K562 (cell line): ENCODE results near the gene PDIA5. TPM values are rescaled to one million over a fixed set of nuclear protein-coding genes. Genes with fewer than 3 reads are reported as not detected.
"Not testable (repeated sequence)": the region's sequence is repeated elsewhere in the genome, so short reads cannot be mapped to it uniquely, and the experiment has no call there.

Experiments used
- ATAC-seq: fragments of 200-7000 bp; cut with Tn5 transposase; 3 replicates; pipeline ENCODE4 v1.9.1; 2020; ENCODE audit warnings: moderate library complexity
- BruUV-seq: library from RNA; stranded (reverse); fragments of 400-500 nt; replicated peaks from 2 replicates; lab custom pipeline; 2021; lab: Mats Ljungman, UMichigan
- CTCF ChIA-PET: fragments of 300-600 bp; formaldehyde crosslinking; extraction: SDS; loops from one replicate; lab custom pipeline; 2021; ENCODE audit warnings: low intra/inter-chr PET ratio; lab: Yijun Ruan, JAX
- POLR2A ChIA-PET: fragments of 300-600, 350-650 bp; sonication (Branson Sonifier 250); formaldehyde crosslinking; extraction: SDS; loops from one replicate; lab custom pipeline; 2021; ENCODE audit warnings: antibody characterized with exemption, inconsistent platforms; lab: Yijun Ruan, JAX
- DNase-seq, 4 experiments: peaks; one replicate each; pipeline versions ENCODE4 v3.0.0 to v3.0.0-alpha.2; 2011 to 2018; ENCODE audit warnings: low spot score in 3 of 4, mixed read lengths in 3 of 4; ENCODE audit errors: extremely low read depth in 1 of 4
- FAIRE-seq: peaks from 2 replicates; lab custom pipeline; 2011; peaks lifted over from hg19 to GRCh38; lab: Jason Lieb, UNC
- H2AFZ ChIP-seq: 2 replicates; pipeline ENCODE4 v1.6.0; 2011; ENCODE audit warnings: low read depth, low read length, control low read depth, inconsistent platforms
- H3K27ac ChIP-seq: fragments of 200-600 bp; 3 replicates; pipeline ENCODE4 v1.8.0; 2011; ENCODE audit warnings: low read depth, mild to moderate bottlenecking, control low read depth, inconsistent platforms, low read length, moderate library complexity, mixed read lengths; ENCODE audit errors: extremely low read depth
- H3K27me3 ChIP-seq, 2 experiments: fragments of 300-600 bp in 1 of 2; 2 replicates in 1 of 2; 3 replicates in 1 of 2; pipeline versions ENCODE4 v1.6.0 to v1.8.0; 2011; ENCODE audit warnings: inconsistent platforms in 2 of 2, low read length in 2 of 2, mild to moderate bottlenecking in 1 of 2, mixed read lengths in 1 of 2, moderate library complexity in 1 of 2; ENCODE audit not compliant: control insufficient read depth in 2 of 2, insufficient read depth in 2 of 2
- H3K36me3 ChIP-seq: fragments of 300-600 bp; 3 replicates; pipeline ENCODE4 v1.8.0; 2011; ENCODE audit warnings: mild to moderate bottlenecking, low read length, inconsistent platforms; ENCODE audit not compliant: control insufficient read depth, insufficient read depth
- H3K4me1 ChIP-seq, 2 experiments: fragments of 200-600 bp in 1 of 2; replicated peaks in 1 of 2; 2 replicates in 1 of 2; 3 replicates in 1 of 2; pipeline versions ENCODE4 v1.5.1 to v1.8.0; 2011; ENCODE audit warnings: inconsistent platforms in 2 of 2, low read length in 2 of 2, mild to moderate bottlenecking in 1 of 2, mixed read lengths in 1 of 2, moderate library complexity in 1 of 2; ENCODE audit not compliant: control insufficient read depth in 2 of 2, insufficient read depth in 2 of 2
- H3K4me2 ChIP-seq: 2 replicates; pipeline ENCODE4 v1.6.1; 2011; ENCODE audit warnings: low read length, control low read depth, inconsistent platforms, mixed read lengths; ENCODE audit not compliant: insufficient read depth
- H3K4me3 ChIP-seq: fragments of 200-600 bp; sonication (generic), shearing (Covaris generic); 2 replicates; pipeline ENCODE4 v1.5.1; 2016; ENCODE audit warnings: control low read depth, inconsistent platforms
- H3K79me2 ChIP-seq: fragments of 200-600 bp; 3 replicates; pipeline ENCODE4 v1.8.0; 2011; ENCODE audit warnings: low read length, inconsistent platforms; ENCODE audit not compliant: control insufficient read depth, insufficient read depth
- H3K9ac ChIP-seq, 2 experiments: 2 replicates each; pipeline versions ENCODE4 v1.6.0 to v1.6.1; 2011; ENCODE audit warnings: low read depth in 2 of 2, low read length in 2 of 2, control low read depth in 1 of 2, inconsistent platforms in 1 of 2, mild to moderate bottlenecking in 1 of 2, mixed read lengths in 1 of 2; ENCODE audit not compliant: insufficient read depth in 1 of 2
- H3K9me1 ChIP-seq: one replicate; pipeline ENCODE4 v1.6.0; 2011; ENCODE audit warnings: inconsistent platforms, mild to moderate bottlenecking, low read length, moderate library complexity; ENCODE audit not compliant: control insufficient read depth, insufficient read depth
- H3K9me3 ChIP-seq: replicated peaks from 2 replicates; pipeline ENCODE4 v1.5.1; 2011; ENCODE audit warnings: low read depth, low read length, inconsistent platforms; ENCODE audit not compliant: control insufficient read depth, insufficient read depth
- H4K20me1 ChIP-seq: replicated peaks from 2 replicates; pipeline ENCODE4 v1.6.1; 2011; ENCODE audit warnings: low read length, inconsistent platforms, mixed read lengths; ENCODE audit not compliant: control insufficient read depth, insufficient read depth
- ATF1 ChIP-seq, 2 experiments: fragments of 450-650 bp in 1 of 2; IDR thresholded peaks; 2 replicates each; pipeline ENCODE4 v1.6.1; 2016; ENCODE audit warnings: missing compliant biosample characterization in 1 of 2, missing genetic modification characterization in 1 of 2
- BRF2 ChIP-seq: IDR thresholded peaks from 3 replicates; pipeline ENCODE4 v1.6.1; 2011; ENCODE audit warnings: borderline replicate concordance, mild to moderate bottlenecking; ENCODE audit not compliant: insufficient read length, insufficient read depth
- CHD4 ChIP-seq: fragments of 200-600 bp; sonication (generic); IDR thresholded peaks from 3 replicates; pipeline ENCODE4 v1.6.1; 2012; ENCODE audit warnings: low read depth, mild to moderate bottlenecking, mixed read lengths, low read length, inconsistent platforms; ENCODE audit not compliant: insufficient read depth, insufficient replicate concordance, poor library complexity, severe bottlenecking
- NR2F6 ChIP-seq: fragments of 450-650 bp; formaldehyde crosslinking; IDR thresholded peaks from 2 replicates; pipeline ENCODE4 v1.4.0; 2020; ENCODE audit warnings: mild to moderate bottlenecking
- SREBF1 ChIP-seq: fragments of 150-350 bp; IDR thresholded peaks from 2 replicates; pipeline ENCODE4 v1.6.1; 2014; ENCODE audit warnings: antibody characterized with exemption, low read depth, low read length, borderline replicate concordance
- WGBS: fragments of 100-300 bp; shearing (Covaris generic); methylation state at CpG from one replicate; pipeline ENCODE4 v1.1.6; 2016; ENCODE audit warnings: low coverage, mixed read lengths; ENCODE audit not compliant: insufficient coverage; ENCODE audit errors: missing lambda C conversion rate; 5-methylcytosine and 5-hydroxymethylcytosine counted together
- in situ Hi-C: fragments of 300-500 bp; cut with MboI; formaldehyde crosslinking; loops from 4 replicates; pipeline ENCODE4 v1.15.0; 2018; ENCODE audit warnings: inconsistent platforms, mixed read lengths
- intact Hi-C: fragments of 100-400 bp; cut with micrococcal nuclease; formaldehyde crosslinking; loops from 2 replicates; pipeline ENCODE4 v1.14.2; 2022
- polyA plus RNA-seq, 8 experiments: library from polyadenylated mRNA; depleted of rRNA in 4 of 8; stranded (reverse) in 5 of 8; unstranded in 3 of 8; fragments of >200 nt; fragmentation: Nextera tagmentation in 2 of 8; fragmentation: Illumina TruSeq in 1 of 8; extraction: Ambion mirVana in 2 of 8; extraction: Trizol in 1 of 8; gene quantifications; 2 replicates each; pipeline versions ENCODE4 v1.2.1 to v1.2.3, GENCODE V29; 2011 to 2014; ENCODE audit warnings: inconsistent platforms in 1 of 8, missing spikeins in 1 of 8
- total RNA-seq, 7 experiments: library from RNA; depleted of rRNA in 6 of 7; stranded (reverse); fragments of >200 nt in 6 of 7; fragmentation: Illumina TruSeq in 2 of 7; extraction: Trizol in 2 of 7; gene quantifications; 2 replicates each; pipeline versions ENCODE4 v1.2.1 to v1.2.3, GENCODE V29; 2011 to 2021; ENCODE audit warnings: low replicate concordance in 1 of 7

PDIA5 gene
- total and polyA plus RNA-seq, 9 of the 15 experiments (the other 6 are each of a cell fraction or from before 2014, with no cell fraction given): 3.4 to 31.8 (median 19.6) TPM

DNA sequence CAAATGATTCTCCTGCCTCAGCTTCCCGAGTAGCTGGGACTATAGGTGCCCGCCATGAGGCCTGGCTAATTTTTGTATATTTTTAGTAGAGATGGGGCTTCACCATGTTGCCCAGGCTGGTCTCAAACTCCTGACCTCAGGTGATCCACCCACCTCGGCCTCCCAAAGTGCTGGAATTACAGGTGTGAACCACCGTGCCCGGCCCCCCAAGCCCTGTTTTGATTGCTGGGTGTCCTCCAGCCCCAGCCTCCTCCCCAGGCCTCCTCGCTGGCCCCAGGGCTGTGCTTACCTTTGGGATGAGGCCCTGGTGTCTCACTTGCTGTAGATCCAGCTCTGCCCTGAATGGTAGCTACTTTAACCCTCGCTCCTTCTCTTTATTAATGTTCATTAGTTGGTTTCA is 45.8 kb downstream of the PDIA5 start:
- DNase-seq, H3K79me2 ChIP-seq, BruUV-seq, in situ Hi-C loops, FAIRE-seq, H3K27me3 ChIP-seq, CTCF ChIA-PET, H3K27ac ChIP-seq, H3K4me2 ChIP-seq, intact Hi-C loops, H3K9me1 ChIP-seq, H3K9me3 ChIP-seq, H2AFZ ChIP-seq, H3K9ac ChIP-seq, ATAC-seq, H3K4me3 ChIP-seq, H4K20me1 ChIP-seq, H3K4me1 ChIP-seq: not testable (repeated sequence)
- peaks cover 72% of the 10 kb centered on the region; the same call in 2 of the 3 replicates for H3K36me3 ChIP-seq
- POLR2A ChIA-PET: interaction anchor here (1.2 kb wide), 1 partner anchor 130 kb away, joined by 3 read pairs; no protein-coding TSS in a partner anchor
- 91% methylated on average over 4 of the region's 7 CpGs for WGBS

- Histone ChIP-seq H3K4me2 (no peak overlapping the region), H3K79me2 (no peaks in the 10 kb centered on the region), H3K9me3 (no peaks in the 10 kb centered on the region), H2AFZ (no peak overlapping the region), H3K27me3 (no peaks in the 10 kb centered on the region), H3K9me1 (no peaks in the 10 kb centered on the region), H3K36me3 (peaks cover 76% of the 10 kb centered on the region; the same call in 2 of the 3 replicates), H3K9ac (no peak overlapping the region), H4K20me1 (no peaks in the 10 kb centered on the region), H3K4me3 (no peak overlapping the region), H3K4me1 (no peaks in the 10 kb centered on the region; a peak in 1 of 5 replicates), H3K27ac (no peak overlapping the region)
- 63% methylated on average over 4 of the region's 5 CpGs for WGBS
- ChIA-PET POLR2A (interaction anchor here (0.7 kb wide), 1 partner anchor 78 kb away, joined by 4 read pairs; no protein-coding TSS in a partner anchor), CTCF (no interaction called here)
- in situ Hi-C loops (no loop called here), intact Hi-C loops (no loop called here)
- no peak for TF ChIP-seq SREBF1
- no peak for TF ChIP-seq CHD4
- no peak for TF ChIP-seq BRF2
- TF ChIP-seq NR2F6 (CRISPR knock-in tag): no peak
- no peak for TF ChIP-seq ATF1 (CRISPR knock-in tag; IDR thresholded peaks at IDR 0.05)
- no peak for TF ChIP-seq ATF1 (tag; IDR thresholded peaks at IDR 0.05)
- no peak for FAIRE-seq
- no peak for ATAC-seq
- BruUV-seq: no TSS peak
- no peak for DNase-seq
Observed at GRCh38 chr3:123113889-123114450, 47.1 kb downstream of the PDIA5 start.
